Urinary bladder (tissue), 4 donors: ENCODE measurements around the gene TLR8. TPM values are rescaled to one million over a fixed set of nuclear protein-coding genes. Genes with fewer than 3 reads are reported as not detected.

Experiments
- DNase-seq: peaks from one replicate; pipeline ENCODE4 v3.0.0-alpha.2; 2015; ENCODE audit errors: extremely low spot score
- H3K27ac ChIP-seq: one replicate; pipeline ENCODE4 v1.5.1; 2013; ENCODE audit warnings: low read depth, mild to moderate bottlenecking, moderate library complexity
- H3K36me3 ChIP-seq: one replicate; pipeline ENCODE4 v1.6.1; 2013; ENCODE audit warnings: mild to moderate bottlenecking, moderate library complexity; ENCODE audit not compliant: insufficient read depth
- H3K4me1 ChIP-seq: one replicate; pipeline ENCODE4 v1.6.1; 2013; ENCODE audit warnings: mild to moderate bottlenecking, moderate library complexity; ENCODE audit not compliant: insufficient read depth
- H3K4me3 ChIP-seq: one replicate; pipeline ENCODE4 v1.5.1; 2013; ENCODE audit warnings: low read depth, low read length
- WGBS: extraction: QIAGEN DNeasy Blood & Tissue Kit; methylation state at CpG from one replicate; pipeline ENCODE4 v1.1.7; 2013; 5-methylcytosine and 5-hydroxymethylcytosine counted together
- polyA plus RNA-seq: library from polyadenylated mRNA; stranded (reverse); fragments of 200-250 nt; gene quantifications from one replicate; pipeline ENCODE4 v1.2.3, GENCODE V29; 2013
- total RNA-seq: library from RNA; depleted of rRNA; stranded (reverse); fragments of >200 nt; gene quantifications from one replicate; pipeline ENCODE4 v1.2.3, GENCODE V29; 2014
- donor health status: healthy with polysubstance abuse.
- donor health status: healthy.

Gene TLR8
- total and polyA plus RNA-seq, 2 donors, result 1.7 to 1.8 TPM

DNA sequence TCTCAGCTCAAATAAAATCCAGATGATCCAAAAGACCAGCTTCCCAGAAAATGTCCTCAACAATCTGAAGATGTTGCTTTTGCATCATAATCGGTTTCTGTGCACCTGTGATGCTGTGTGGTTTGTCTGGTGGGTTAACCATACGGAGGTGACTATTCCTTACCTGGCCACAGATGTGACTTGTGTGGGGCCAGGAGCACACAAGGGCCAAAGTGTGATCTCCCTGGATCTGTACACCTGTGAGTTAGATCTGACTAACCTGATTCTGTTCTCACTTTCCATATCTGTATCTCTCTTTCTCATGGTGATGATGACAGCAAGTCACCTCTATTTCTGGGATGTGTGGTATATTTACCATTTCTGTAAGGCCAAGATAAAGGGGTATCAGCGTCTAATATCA, 18.7 kb upstream of the TLR8 start:
- no peaks in the 10 kb centered on the region for H3K36me3 ChIP-seq
- H3K4me1 ChIP-seq, result no peaks in the 10 kb centered on the region
- H3K4me3 ChIP-seq, result no peak overlapping the region
- DNase-seq, result no peak
- 83% methylated on average over 3 of the region's 3 CpGs for WGBS
- no peak overlapping the region for H3K27ac ChIP-seq

DNA sequence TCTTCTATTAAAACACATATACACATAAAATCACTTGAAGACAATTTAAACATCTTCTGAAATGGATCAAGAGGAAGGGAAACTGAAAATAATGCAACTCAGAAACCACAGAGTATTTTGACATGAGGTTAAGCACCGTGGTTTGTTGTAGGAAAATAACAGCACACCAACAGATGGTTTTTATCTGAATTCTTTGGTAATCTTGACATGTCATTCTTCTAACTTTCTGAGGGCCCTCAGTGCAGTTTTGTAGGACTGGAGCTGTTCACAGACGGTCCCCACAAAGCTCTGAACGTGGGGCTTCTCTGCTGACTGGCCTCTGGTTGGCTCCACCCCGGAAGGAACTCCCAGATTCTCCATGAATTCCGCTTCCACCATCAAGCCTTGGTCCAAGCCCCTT, 16.0 kb upstream of the TLR8 start:
- whole genome bisulfite sequencing, result 60% methylated on average over 5 of the region's 5 CpGs

DNA sequence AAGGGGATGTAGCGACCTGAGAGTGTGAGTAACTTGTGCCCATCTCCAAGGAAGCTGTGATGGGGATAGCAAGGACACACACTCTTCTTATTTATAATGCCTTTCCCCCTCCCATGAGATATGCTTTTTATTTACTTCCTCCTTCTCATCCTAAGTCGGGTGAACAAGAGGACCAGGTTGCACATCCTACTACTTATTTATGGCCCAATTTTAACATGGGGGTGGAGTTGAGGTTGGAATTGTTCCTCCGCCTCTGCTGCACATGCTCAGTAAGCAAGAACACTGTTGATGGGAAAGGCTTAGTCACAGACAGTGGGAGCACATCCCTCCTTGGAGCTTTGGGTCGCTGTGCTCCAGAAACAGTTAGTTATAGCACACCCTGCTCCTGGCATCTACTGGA, 15.2 kb upstream of the TLR8 start:
- WGBS, result 90% methylated on average over 4 of the region's 4 CpGs
- Histone ChIP-seq H3K36me3 (no peaks in the 10 kb centered on the region), H3K4me3 (no peak overlapping the region), H3K27ac (no peak overlapping the region), H3K4me1 (no peaks in the 10 kb centered on the region)
- DNase-seq, result no peak

More for the DNA sequence above, 16.0 kb upstream of the TLR8 start:
- H3K36me3 ChIP-seq, result no peaks in the 10 kb centered on the region
- H3K4me1 ChIP-seq, result no peaks in the 10 kb centered on the region
- DNase-seq, result no peak
- H3K27ac ChIP-seq, result no peak overlapping the region
- no peak overlapping the region for H3K4me3 ChIP-seq

DNA sequence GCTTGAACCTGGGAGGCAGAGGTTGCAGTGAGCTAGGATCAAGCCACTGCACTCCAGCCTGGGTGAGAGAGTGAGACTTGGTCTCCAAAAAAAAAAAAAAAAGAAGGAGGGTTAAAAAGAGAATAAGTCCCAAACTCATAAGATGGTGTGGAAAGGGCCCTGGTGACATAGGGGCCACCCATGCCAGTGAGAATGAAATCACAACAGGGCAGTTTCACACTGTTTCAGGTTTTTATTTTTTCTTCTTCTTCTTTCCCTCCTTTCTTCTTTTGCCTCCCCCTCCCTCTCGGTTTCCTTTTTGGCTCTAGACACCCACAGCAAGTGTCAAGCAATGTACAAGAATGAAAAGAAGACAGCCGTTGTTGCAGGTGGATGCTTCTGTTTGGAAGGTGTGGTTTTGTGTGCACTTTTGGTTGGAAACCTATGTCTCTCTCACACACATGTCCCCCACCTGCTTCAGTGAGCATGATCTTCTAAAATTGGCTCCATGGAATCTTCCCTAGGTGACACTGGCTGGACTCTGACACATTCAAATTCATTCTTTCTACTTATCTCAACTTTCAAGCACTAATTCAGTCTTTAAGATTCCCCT, 14.4 kb upstream of the TLR8 start:
- no peak overlapping the region for H3K27ac ChIP-seq
- WGBS, result 31% methylated on average over 2 of the region's 2 CpGs
- H3K4me1 ChIP-seq, result no peaks in the 10 kb centered on the region
- no peaks in the 10 kb centered on the region for H3K36me3 ChIP-seq
- DNase-seq, result no peak
- no peak overlapping the region for H3K4me3 ChIP-seq

DNA sequence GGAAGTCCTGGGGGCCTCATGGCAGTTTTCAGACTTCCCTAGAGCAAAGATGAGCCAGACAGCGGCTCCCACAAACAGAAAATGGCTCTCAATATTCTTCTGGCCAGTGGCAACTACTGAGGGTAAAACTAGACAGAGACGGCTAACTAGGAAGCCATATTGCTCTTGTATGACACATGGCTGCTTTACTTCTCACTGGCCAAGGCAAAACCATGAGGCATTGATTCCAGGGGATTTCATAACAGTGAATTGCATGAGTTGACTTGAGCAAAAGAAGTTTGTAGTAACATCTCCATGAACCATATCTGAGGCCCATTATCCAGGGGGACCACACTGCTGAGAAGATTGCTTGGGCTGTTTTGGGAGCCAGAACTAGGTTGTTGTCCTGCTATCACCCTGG, 13.7 kb upstream of the TLR8 start:
- no peak overlapping the region for H3K4me3 ChIP-seq
- DNase-seq, result no peak
- no peaks in the 10 kb centered on the region for H3K36me3 ChIP-seq
- H3K4me1 ChIP-seq, result no peaks in the 10 kb centered on the region
- 88% methylated on average over 2 of the region's 2 CpGs for WGBS
- no peak overlapping the region for H3K27ac ChIP-seq

DNA sequence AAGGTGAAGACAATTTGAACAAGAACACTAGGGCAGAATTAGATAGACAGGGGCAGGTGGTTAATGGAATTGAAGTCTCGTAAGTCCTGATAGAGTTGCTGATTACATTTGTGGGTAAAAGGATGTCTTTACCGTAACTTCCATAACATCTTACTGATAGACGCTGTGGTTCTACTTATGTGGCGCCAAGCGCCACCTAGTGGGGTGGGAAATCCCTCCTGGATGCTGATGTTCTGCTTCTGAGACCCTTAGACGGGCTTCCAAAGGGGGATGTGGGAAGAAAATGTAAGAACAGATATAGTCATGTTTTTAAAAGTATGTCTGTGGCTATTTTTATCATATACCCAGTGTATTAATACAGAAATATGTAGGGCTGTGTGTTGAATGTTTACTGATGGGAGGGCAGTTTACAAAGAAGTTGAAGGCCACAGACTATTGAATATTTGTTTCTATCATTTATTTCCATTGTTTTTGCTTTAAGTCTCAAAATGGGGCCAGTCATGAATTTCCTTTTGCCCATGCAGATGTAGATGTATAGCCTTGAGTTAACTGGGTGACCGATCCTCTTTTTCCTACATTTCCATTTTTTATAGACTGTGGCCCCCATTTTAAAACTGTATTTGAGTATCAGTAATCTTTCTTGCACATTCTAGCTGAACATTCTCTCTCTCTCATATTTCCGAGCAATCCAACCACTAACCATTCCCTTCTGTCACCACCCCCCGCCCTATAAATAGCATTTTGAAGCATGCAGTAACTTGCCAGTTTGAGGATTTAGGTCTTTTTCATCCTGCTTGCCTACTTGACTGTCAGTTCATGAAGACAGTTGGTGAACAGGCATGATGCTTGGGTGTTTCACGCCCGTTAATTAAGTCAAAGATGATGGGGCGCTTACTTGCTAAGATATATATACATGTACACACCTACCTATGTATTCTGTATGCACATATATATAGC, 12.1 kb upstream of the TLR8 start:
- WGBS, result 42% methylated on average over 12 of the region's 12 CpGs
- no peak for DNase-seq

DNA sequence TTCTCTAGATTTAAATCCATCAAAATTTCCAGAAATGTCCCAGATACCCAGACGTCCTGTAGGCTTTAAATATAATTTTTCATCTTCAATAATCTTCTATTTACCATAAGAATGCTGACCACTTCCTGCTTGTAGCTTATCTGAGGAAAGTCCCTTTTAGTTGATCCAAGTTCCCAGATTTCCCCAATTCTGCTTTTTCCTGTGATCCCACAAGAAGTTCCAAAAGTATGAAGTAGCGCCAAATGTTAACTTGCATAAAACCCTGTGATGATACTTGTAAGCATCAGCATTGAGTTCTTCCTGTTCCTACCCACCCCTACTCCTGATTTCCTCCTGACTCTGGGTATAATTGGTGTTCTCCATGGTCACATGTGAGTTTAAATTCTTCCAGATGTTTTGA, 10.6 kb upstream of the TLR8 start:
- H3K4me3 ChIP-seq, result no peak overlapping the region
- no peaks in the 10 kb centered on the region for H3K36me3 ChIP-seq
- DNase-seq, result no peak
- no peaks in the 10 kb centered on the region for H3K4me1 ChIP-seq
- WGBS, result 54% methylated on average over 2 of the region's 2 CpGs
- no peak overlapping the region for H3K27ac ChIP-seq

More for the DNA sequence above, 12.1 kb upstream of the TLR8 start:
- Histone ChIP-seq H3K36me3 (no peaks in the 10 kb centered on the region), H3K4me3 (no peak overlapping the region), H3K27ac (no peak overlapping the region), H3K4me1 (no peaks in the 10 kb centered on the region)

DNA sequence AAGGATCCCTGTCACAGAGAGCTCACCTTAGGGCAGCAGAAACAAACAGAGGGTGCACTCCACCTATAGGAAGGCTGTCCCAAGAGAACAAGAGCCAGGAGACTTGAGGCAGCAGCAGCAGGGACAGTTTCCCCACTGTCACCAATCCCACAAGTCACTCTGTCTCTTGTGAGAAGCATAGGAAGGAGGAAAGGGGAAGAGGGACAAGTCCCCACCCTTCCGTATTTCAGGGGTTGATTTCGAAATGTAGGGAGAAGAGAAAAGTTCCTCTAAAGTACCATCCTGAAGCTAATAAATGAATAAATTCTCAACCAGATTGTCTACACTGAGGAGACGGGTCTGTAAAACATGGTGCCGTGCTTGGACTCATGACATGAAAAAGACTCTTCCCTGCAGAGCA, 9.5 kb upstream of the TLR8 start:
- DNase-seq, result no peak
- no peak overlapping the region for H3K27ac ChIP-seq
- 72% methylated on average over 4 of the region's 4 CpGs for WGBS
- no peaks in the 10 kb centered on the region for H3K4me1 ChIP-seq
- H3K4me3 ChIP-seq, result no peak overlapping the region
- H3K36me3 ChIP-seq, result no peaks in the 10 kb centered on the region

DNA sequence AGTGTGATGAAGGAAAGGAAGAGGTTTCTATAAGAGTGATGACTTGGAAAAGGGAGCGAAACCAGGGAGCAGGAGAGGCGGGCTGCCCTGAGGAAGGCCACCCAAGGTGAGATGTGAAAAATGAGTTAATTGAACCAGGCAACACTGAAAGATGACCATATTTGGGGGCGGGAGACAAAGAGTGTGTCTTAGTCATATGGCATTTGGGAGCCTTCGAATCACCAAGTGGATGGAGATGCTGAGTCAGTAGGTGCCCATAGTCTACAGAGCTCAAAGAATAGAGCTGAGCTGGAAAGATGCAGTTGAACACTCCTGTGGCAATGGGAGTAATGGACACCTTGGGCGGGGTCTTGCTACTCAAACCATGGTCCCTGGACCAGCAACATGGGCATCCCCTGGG, 8.3 kb upstream of the TLR8 start:
- WGBS, result 96% methylated on average over 5 of the region's 5 CpGs
- Histone ChIP-seq H3K27ac (no peak overlapping the region), H3K4me3 (no peak overlapping the region), H3K4me1 (no peaks in the 10 kb centered on the region), H3K36me3 (no peaks in the 10 kb centered on the region)
- DNase-seq, result no peak

DNA sequence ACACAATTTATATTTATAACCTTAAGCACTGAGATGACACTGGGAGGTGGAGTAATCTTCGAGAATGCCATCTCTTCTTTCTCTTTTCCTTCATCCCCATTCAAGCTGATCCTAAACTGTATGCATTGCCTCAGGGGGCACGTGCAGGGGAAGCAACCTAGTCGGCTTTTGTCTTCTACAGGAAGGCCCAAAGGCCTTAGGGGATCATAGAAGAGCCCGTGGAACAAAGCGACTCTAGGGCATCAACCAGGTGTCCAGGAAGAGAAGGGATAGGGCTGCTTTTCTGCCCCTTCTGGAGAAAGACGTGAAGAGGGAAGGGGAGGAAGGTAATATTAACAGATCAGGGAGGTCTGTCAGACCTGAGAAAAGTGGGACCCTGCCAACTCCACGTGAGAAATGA, 6.9 kb upstream of the TLR8 start:
- 69% methylated on average over 7 of the region's 7 CpGs for WGBS
- no peak for DNase-seq
- H3K27ac ChIP-seq, result no peak overlapping the region
- H3K36me3 ChIP-seq, result no peaks in the 10 kb centered on the region
- H3K4me1 ChIP-seq, result no peaks in the 10 kb centered on the region
- H3K4me3 ChIP-seq, result no peak overlapping the region

DNA sequence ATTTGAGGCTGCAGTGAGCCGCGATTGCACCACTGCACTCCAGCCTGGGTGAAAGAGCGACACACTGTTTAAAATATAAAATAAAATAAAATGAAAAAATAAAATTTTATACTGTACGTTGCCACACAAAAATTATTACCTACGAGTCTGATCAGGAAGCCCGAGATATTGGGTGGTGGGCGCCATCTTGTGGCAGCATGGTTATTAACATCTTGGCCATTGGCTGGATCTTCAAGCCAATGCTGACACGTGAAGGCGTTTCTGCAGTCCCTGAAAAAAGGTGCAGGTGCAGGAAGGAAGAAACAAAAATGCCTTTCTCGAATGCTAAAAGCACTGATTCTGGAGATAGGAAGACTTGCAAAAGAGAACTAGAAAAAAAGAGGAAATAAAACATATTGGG, 4.9 kb upstream of the TLR8 start:
- Histone ChIP-seq H3K4me1 (no peaks in the 10 kb centered on the region), H3K4me3 (no peak overlapping the region), H3K27ac (no peak overlapping the region), H3K36me3 (no peaks in the 10 kb centered on the region)
- WGBS, result 15% methylated on average over 10 of the region's 10 CpGs
- DNase-seq, result no peak

DNA sequence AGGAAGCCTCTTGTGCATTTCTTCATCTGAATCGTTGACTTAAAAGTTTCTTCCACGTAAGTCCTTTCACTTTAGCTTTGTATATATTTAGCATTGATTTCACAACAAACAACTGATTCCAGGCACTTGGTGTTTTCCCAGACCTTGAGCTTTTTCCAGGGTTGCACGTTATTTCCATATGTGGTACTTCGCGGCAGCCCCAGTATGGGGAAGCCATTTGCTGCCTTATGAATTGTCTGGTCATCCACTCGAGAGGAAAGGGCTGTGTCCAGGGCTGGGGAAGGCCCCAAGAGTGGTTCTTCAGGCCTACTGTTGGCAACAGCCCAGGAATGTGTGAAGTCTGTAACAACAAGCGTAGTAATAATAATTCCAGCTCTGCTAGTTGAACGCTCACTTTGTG, 2.8 kb upstream of the TLR8 start:
- Histone ChIP-seq H3K4me3 (no peak overlapping the region), H3K27ac (no peak overlapping the region), H3K36me3 (no peaks in the 10 kb centered on the region), H3K4me1 (no peaks in the 10 kb centered on the region)
- DNase-seq, result no peak
- WGBS, result 42% methylated on average over 8 of the region's 8 CpGs

DNA sequence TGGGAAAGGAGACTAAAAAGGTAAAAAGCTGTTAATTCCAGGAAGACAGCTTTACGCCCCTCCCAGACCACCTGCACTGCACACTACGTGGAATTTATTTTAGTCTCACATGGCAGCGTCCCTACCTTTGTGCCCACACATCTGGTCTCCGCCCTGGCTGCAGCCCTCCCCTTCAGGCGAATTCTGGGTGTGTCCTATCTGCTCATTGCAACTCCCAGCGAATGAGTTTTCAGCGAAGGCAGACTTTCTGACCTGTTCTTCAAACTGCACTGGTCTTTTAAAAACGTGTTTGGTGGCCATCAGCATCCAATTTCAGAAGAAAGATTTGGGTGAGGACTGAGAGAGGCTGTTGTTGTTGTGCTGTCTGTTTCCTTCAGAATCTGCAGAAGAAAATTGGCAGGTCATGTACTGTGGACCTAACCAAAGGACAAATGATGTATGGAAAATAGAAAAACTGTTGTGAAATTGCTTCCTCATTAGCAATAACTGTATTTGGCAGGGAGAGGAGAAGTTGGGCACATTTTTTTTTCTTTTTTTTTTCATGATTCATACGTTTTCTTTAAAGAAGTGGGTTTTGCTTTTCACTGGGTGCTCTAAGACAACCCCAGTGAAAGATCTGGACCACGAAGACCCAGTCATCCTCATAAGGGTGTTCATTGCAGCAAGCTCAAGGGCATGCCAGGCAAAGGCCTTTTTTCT, 4.2 kb downstream of the TLR8 start:
- Histone ChIP-seq H3K4me1 (no peaks in the 10 kb centered on the region), H3K4me3 (no peak overlapping the region), H3K27ac (no peak overlapping the region), H3K36me3 (no peaks in the 10 kb centered on the region)
- WGBS, result 69% methylated on average over 10 of the region's 10 CpGs
- no peak for DNase-seq

DNA sequence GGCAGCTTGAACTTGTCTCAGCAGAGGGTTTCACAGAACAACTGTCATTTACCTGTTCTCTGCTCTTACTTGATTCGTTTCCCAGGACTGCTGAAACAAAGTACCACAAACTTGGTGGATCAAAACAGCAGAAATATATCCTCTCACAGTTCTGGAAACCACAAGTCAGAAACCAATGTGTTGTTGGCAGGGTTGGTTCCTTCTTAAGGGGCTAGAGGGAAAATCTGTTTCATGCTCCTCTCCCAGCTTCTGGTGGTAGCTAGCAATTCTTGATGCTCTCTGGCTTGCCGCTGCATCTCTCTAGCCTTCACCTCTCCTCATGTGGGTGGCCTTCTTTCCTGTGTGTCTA, 4.7 kb downstream of the TLR8 start:
- Histone ChIP-seq H3K36me3 (no peaks in the 10 kb centered on the region), H3K4me1 (no peaks in the 10 kb centered on the region), H3K4me3 (no peak overlapping the region), H3K27ac (no peak overlapping the region)
- DNase-seq, result no peak
- 88% methylated on average over 2 of the region's 2 CpGs for WGBS
